ENCODE data around the gene ZNF467.

The ZNF467 gene

DNA sequence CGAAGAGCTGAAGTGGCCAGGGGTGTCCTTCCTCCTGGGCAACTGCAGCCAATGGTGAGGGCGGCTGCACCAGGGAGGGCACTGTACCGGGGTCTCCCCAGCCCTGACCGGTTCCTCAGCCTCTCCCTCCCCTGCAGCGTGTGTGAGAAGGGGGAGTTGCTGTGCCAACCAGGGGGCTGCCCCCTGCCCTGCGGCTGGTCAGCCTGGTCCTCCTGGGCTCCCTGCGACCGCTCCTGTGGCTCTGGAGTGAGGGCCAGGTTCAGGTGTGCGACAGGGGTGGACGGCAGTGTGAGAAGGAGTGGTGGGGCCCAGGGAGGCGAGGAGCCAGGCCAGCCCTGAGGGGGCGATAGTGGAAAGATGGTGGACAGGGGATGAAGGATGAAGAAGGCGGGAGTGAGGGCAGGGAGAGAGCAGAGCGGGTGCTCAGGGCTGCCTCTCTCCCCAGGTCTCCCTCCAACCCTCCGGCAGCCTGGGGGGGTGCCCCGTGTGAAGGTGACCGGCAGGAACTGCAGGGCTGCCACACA, 30.2 kb upstream of the ZNF467 start:
- no peak for TF ChIP-seq ZFX (IDR thresholded peaks at IDR 0.05; ENCODE audit: borderline replicate concordance)
- TF ChIP-seq, protein P1, sequence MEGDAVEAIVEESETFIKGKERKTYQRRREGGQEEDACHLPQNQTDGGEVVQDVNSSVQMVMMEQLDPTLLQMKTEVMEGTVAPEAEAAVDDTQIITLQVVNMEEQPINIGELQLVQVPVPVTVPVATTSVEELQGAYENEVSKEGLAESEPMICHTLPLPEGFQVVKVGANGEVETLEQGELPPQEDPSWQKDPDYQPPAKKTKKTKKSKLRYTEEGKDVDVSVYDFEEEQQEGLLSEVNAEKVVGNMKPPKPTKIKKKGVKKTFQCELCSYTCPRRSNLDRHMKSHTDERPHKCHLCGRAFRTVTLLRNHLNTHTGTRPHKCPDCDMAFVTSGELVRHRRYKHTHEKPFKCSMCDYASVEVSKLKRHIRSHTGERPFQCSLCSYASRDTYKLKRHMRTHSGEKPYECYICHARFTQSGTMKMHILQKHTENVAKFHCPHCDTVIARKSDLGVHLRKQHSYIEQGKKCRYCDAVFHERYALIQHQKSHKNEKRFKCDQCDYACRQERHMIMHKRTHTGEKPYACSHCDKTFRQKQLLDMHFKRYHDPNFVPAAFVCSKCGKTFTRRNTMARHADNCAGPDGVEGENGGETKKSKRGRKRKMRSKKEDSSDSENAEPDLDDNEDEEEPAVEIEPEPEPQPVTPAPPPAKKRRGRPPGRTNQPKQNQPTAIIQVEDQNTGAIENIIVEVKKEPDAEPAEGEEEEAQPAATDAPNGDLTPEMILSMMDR (IDR thresholded peaks at IDR 0.05), result no peak
- H3K27ac ChIP-seq, result no peak overlapping the region

DNA sequence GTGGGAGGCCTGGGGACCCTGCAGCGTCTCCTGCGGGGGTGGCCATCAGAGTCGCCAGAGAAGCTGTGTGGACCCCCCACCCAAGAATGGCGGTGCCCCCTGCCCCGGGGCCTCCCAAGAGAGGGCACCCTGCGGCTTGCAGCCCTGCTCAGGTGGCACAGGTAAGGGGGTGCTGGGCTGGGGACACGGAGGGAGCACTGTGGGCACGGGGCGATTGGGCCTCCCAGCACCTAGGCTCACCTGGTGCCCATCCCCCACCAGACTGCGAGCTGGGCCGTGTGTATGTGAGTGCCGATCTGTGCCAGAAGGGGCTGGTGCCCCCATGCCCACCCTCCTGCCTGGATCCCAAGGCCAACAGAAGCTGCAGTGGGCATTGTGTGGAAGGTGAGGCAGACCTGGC, 29.6 kb upstream of the ZNF467 start:
- no peak overlapping the region for H3K27ac ChIP-seq
- TF ChIP-seq ZFX (IDR thresholded peaks at IDR 0.05; ENCODE audit: borderline replicate concordance), result no peak
- TF ChIP-seq, protein P1 (IDR thresholded peaks at IDR 0.05), result no peak

- no peak overlapping the region for H3K27ac ChIP-seq
- TF ChIP-seq, protein P1 (IDR thresholded peaks at IDR 0.05), result no peak
- TF ChIP-seq ZFX (IDR thresholded peaks at IDR 0.05; ENCODE audit: borderline replicate concordance), result no peak
Observed at GRCh38 chr7:149801816-149802215, 28.4 kb upstream of the ZNF467 start.

DNA sequence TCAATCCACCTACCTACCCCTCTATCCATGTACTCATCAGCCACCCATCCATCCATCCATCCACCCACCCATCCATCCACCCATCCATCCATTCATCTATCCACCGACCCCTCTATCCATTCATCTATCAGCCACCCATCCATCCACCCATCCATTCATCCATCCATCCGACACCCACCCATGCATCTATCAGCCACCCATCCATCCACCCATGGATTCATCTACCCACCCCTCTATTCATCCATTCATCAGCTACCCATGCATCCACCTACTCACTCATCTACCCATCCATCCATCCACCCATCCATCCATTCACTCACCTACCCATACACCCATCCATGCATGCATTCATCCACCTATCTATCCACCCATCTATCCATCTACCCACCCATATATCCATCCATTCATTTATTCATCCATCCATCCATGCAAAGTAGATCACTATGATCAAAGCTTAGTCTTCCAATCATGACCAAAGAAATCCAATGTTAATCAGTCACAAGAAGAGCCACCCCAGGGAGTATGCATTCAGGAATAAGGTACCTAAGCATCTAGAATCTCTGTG, 27.7 kb upstream of the ZNF467 start:
- no peak overlapping the region for H3K27ac ChIP-seq
- no peak for TF ChIP-seq ZFX (IDR thresholded peaks at IDR 0.05; ENCODE audit: borderline replicate concordance)
- TF ChIP-seq, protein P1 (IDR thresholded peaks at IDR 0.05), result no peak

DNA sequence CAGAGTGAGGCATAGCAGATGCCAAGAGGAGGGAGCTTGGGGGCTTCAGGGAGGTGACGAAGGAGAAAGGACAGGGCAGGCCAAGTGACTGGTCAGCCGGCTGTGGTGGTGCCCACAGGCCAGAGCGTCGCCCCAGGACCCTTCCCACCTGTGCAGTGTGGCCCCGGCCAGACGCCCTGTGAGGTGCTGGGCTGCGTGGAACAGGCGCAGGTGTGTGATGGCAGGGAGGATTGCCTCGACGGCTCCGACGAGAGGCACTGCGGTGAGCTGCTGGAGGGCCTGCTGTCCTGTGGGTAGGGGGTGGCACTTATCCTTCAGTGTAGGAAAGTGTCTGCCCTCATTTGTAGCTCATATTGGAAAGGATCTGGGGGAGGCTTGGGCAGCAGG, 26.8 kb upstream of the ZNF467 start:
- no peak overlapping the region for H3K27ac ChIP-seq
- TF ChIP-seq, protein P1 (IDR thresholded peaks at IDR 0.05), result peak; percentile 24
- TF ChIP-seq ZFX (IDR thresholded peaks at IDR 0.05; ENCODE audit: borderline replicate concordance), result no peak

- no peak for TF ChIP-seq ZFX (IDR thresholded peaks at IDR 0.05; ENCODE audit: borderline replicate concordance)
- TF ChIP-seq, protein P1 (IDR thresholded peaks at IDR 0.05), result peak; percentile 80
Observed at GRCh38 chr7:149799397-149800168, 26.2 kb upstream of the ZNF467 start.

DNA sequence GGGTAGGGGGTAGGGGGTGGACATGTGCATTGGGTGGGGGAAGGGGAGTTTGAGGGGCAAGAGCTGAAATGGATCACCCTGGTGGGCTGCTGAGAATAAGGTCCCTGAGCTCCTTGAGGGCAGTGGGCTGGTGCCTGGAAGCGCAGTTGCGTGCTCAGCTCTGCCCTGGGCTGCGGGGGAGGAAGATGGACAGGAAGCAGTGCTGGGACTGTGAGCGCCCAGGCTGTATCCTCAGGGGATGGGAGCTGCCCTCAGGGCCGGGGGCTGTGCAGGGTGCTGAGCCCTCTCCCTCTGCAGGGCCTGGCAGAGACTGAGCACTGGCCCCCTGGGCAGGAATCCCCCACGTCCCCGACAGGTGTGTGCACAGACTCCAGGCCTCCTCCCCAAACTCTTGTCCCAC, 24.4 kb upstream of the ZNF467 start:
- no peak for TF ChIP-seq ZFX (IDR thresholded peaks at IDR 0.05; ENCODE audit: borderline replicate concordance)
- TF ChIP-seq, protein P1 (IDR thresholded peaks at IDR 0.05), result no peak
- H3K27ac ChIP-seq, result no peak overlapping the region

More at GRCh38 chr7:149799397-149800168, 26.2 kb upstream of the ZNF467 start:
- no peak overlapping the region for H3K27ac ChIP-seq

Measured in 22Rv1 (cell line).